Measurements from ENCODE around the gene KAZN. TPM values are rescaled to one million over a fixed set of nuclear protein-coding genes. Genes with fewer than 3 reads are reported as not detected.

KAZN gene
- total and polyA plus RNA-seq, 2 of the 8 experiments (the other 6 are each of a cell fraction or from before 2014, with no cell fraction given) = 3.7 to 11.8 TPM

DNA sequence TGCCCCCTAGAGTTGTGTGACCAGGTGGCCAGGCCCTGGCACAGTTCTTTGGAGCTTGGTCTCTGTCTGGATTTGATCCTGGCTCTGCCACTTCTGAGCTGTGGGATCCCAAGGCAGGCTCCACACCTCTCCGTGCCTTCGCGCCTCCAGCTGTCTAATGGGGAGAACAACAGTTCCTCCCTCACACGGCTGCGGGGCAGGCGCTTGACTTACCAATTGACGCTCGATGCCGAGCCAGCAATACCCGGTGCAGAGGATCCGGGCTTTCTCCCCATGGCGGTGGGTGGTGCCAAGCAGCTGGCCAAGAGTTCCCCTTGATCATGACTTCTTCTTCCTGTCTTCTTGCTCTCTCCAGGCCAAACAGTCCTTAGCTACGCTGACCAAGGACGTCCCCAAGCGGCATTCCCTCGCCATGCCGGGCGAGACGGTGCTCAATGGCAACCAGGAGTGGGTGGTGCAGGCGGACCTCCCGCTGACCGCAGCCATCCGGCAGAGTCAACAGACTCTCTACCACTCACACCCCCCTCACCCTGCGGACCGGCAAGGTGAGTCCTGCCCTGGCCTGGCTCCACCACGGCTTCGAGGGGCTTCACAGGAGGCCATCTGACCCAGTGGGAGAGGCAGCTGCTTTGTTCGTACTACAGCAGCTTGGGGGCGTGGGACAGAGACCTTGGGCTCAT is 457.4 kb downstream of the KAZN start:
- Histone ChIP-seq H3K18ac (ENCODE audit: extremely low read depth, low read length) (no peak overlapping the region), H3K79me2 (ENCODE audit: control insufficient read depth in 1 of 2, insufficient read depth in 2 of 2, low read length in 2 of 2) (no peaks in the 10 kb centered on the region), H2AFZ (ENCODE audit: low read length) (no peak overlapping the region), H3K9ac (replicated peaks in 1 of 4; ENCODE audit: extremely low read depth in 1 of 4, low read depth in 3 of 4, low read length in 3 of 4) (no peak overlapping the region), H3K4me1 (replicated peaks in 1 of 4; ENCODE audit: control insufficient read depth in 3 of 4, insufficient read depth in 4 of 4, low read length in 3 of 4) (peaks cover 0 to 14% (median 10%) of the 10 kb centered on the region in 4 experiments; a peak in 6 of 7 replicates), H3K79me1 (ENCODE audit: low read depth, low read length) (no peaks in the 10 kb centered on the region), H2BK12ac (ENCODE audit: low read depth, low read length) (no peak overlapping the region), H3K23ac (ENCODE audit: insufficient read length) (no peak overlapping the region), H3K27ac (ENCODE audit: low read depth, low read length) (no peak overlapping the region), H2BK15ac (ENCODE audit: low read length) (no peak overlapping the region), H2AK5ac (ENCODE audit: low read depth, low read length) (no peak overlapping the region), H3K36me3 (ENCODE audit: control insufficient read depth in 2 of 4, insufficient read depth in 4 of 4, low read length in 3 of 4) (no peaks in the 10 kb centered on the region; a peak in 1 of 8 replicates), H3K4me3 (ENCODE audit: extremely low read depth in 1 of 4, insufficient read depth in 2 of 4, low read depth in 3 of 4, low read length in 4 of 4) (no peak overlapping the region), H2BK120ac (replicated peaks; ENCODE audit: low read depth, low read length) (no peak overlapping the region), H3K56ac (replicated peaks; ENCODE audit: insufficient read length, low read depth, low read length) (no peak overlapping the region), H3K9me3 (ENCODE audit: insufficient read depth in 2 of 2, low read depth in 1 of 2, low read length in 1 of 2) (no peaks in the 10 kb centered on the region), H2BK5ac (ENCODE audit: low read depth, low read length) (no peak overlapping the region), H3K4ac (replicated peaks; ENCODE audit: insufficient read length, low read depth, low read length) (no peak overlapping the region), H3K14ac (ENCODE audit: insufficient read length) (no peak overlapping the region), H3K27me3 (replicated peaks in 1 of 4; ENCODE audit: control insufficient read depth in 3 of 4, extremely low read depth in 1 of 4, insufficient read depth in 3 of 4, low read length in 3 of 4) (no peaks in the 10 kb centered on the region), H3K4me2 (ENCODE audit: insufficient read depth in 1 of 2, low read depth in 2 of 2, low read length in 2 of 2) (no peak overlapping the region), H3K23me2 (ENCODE audit: low read depth, low read length) (no peaks in the 10 kb centered on the region), H4K5ac (ENCODE audit: insufficient read length, low read depth, low read length) (no peak overlapping the region), H4K20me1 (replicated peaks in 1 of 2; ENCODE audit: control insufficient read depth in 1 of 2, insufficient read depth in 2 of 2, low read length in 2 of 2) (peaks cover 0 to 3% of the 10 kb centered on the region in 2 experiments), H4K91ac (replicated peaks; ENCODE audit: insufficient read length, low read length) (no peak overlapping the region), H2BK20ac (ENCODE audit: low read length) (no peak overlapping the region), H4K8ac (ENCODE audit: extremely low read depth, insufficient read depth, low read length) (no peak overlapping the region)
- 97% methylated on average over 27 of the region's 29 CpGs; no CpG with 5 or more reads in 1 of the 2 experiments for WGBS, 2 experiments (ENCODE audit: extremely low coverage in 1 of 2, insufficient coverage in 1 of 2, insufficient read length in 1 of 2, insufficient replicate concordance in 2 of 2, low coverage in 1 of 2, low lambda C conversion rate in 2 of 2, missing lambda C conversion rate in 1 of 2)
- FAIRE-seq (no peak), DNase-seq (ENCODE audit: low read depth in 1 of 2, low spot score in 2 of 2) (no peak)
- ChIA-PET CTCF (ENCODE audit: partially characterized antibody) (interaction anchor here (0.6 to 8.7 kb wide), 14 partner anchors 9 to 1160 kb away, joined by 3 to 53 read pairs (median 5); no protein-coding TSS in a partner anchor), POLR2A (ENCODE audit: partially characterized antibody) (interaction anchor here (0.6 kb wide), 1 partner anchor 216 kb away, joined by 3 read pairs; no protein-coding TSS in a partner anchor)
- no peak for TF ChIP-seq CREB1 (IDR thresholded peaks at IDR 0.05)
- no peak for TF ChIP-seq ASH2L (IDR thresholded peaks at IDR 0.05; ENCODE audit: low read length)
- peak in 1 of 2 experiments; percentile 41; a peak in 1 of 4 replicates for TF ChIP-seq RAD21 (IDR thresholded peaks at IDR 0.05 in 1 of 2, conservative IDR thresholded peaks at IDR 0.05 in 1 of 2; ENCODE audit: low read depth in 2 of 2, low read length in 2 of 2)
- TF ChIP-seq SIN3A (conservative IDR thresholded peaks at IDR 0.05 in 1 of 2, IDR thresholded peaks at IDR 0.05 in 1 of 2; ENCODE audit: low read depth in 1 of 2, low read length in 2 of 2) = no peak
- TF ChIP-seq, protein P1, sequence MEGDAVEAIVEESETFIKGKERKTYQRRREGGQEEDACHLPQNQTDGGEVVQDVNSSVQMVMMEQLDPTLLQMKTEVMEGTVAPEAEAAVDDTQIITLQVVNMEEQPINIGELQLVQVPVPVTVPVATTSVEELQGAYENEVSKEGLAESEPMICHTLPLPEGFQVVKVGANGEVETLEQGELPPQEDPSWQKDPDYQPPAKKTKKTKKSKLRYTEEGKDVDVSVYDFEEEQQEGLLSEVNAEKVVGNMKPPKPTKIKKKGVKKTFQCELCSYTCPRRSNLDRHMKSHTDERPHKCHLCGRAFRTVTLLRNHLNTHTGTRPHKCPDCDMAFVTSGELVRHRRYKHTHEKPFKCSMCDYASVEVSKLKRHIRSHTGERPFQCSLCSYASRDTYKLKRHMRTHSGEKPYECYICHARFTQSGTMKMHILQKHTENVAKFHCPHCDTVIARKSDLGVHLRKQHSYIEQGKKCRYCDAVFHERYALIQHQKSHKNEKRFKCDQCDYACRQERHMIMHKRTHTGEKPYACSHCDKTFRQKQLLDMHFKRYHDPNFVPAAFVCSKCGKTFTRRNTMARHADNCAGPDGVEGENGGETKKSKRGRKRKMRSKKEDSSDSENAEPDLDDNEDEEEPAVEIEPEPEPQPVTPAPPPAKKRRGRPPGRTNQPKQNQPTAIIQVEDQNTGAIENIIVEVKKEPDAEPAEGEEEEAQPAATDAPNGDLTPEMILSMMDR (IDR thresholded peaks at IDR 0.05; ENCODE audit: control extremely low read depth in 1 of 3, insufficient read depth in 1 of 3, low read depth in 1 of 3, low read length in 3 of 3) = peak in 2 of 3 experiments; percentile 9 to 16; a peak in 1 of 4 replicates
- TF ChIP-seq CEBPB (IDR thresholded peaks at IDR 0.05; ENCODE audit: low read depth, low read length) = no peak
- TF ChIP-seq NRF1 (IDR thresholded peaks at IDR 0.05; ENCODE audit: low read depth, low read length) = no peak
- no peak for TF ChIP-seq MAFK (IDR thresholded peaks at IDR 0.05; ENCODE audit: low read depth, low read length)
- no peak for TF ChIP-seq CHD2 (IDR thresholded peaks at IDR 0.05; ENCODE audit: low read length)
- TF ChIP-seq CBX5 (IDR thresholded peaks at IDR 0.05; ENCODE audit: low read depth, low read length) = no peak
